CD4-positive, alpha-beta memory T cell (primary cell): ENCODE results near the gene OBSL1. TPM values are rescaled to one million over a fixed set of nuclear protein-coding genes. Genes with fewer than 3 reads are reported as not detected.

ENCODE experiments used
- CTCF ChIA-PET: fragments of 350-600 bp; sonication (Branson Sonifier 250); formaldehyde crosslinking; loops from one replicate; lab custom pipeline; 2021; ENCODE audit warnings: inconsistent platforms; ENCODE audit not compliant: partially characterized antibody; lab: Charles Lee
- POLR2A ChIA-PET: fragments of 350-600 bp; sonication (Branson Sonifier 250); formaldehyde crosslinking; loops from one replicate; lab custom pipeline; 2021; ENCODE audit not compliant: partially characterized antibody; lab: Charles Lee
- DNase-seq, 5 donors: peaks; one replicate each; pipeline versions ENCODE4 v3.0.0 to v3.0.0-alpha.2; 2020 to 2022; ENCODE audit warnings: mixed read lengths in 1 of 5
- H3K27ac ChIP-seq: one replicate; pipeline ENCODE4 v1.7.0; 2013; ENCODE audit warnings: low read depth, low read length
- H3K27me3 ChIP-seq: 2 replicates; pipeline ENCODE4 v1.7.0; 2013; ENCODE audit warnings: mild to moderate bottlenecking, low read length, moderate library complexity; ENCODE audit not compliant: insufficient read depth
- H3K36me3 ChIP-seq: 2 replicates; pipeline ENCODE4 v1.7.0; 2013; ENCODE audit warnings: mild to moderate bottlenecking, low read length, moderate library complexity; ENCODE audit not compliant: insufficient read depth
- H3K4me1 ChIP-seq: 2 replicates; pipeline ENCODE4 v1.7.0; 2013; ENCODE audit warnings: mild to moderate bottlenecking, low read length, moderate library complexity; ENCODE audit not compliant: insufficient read depth
- H3K4me3 ChIP-seq, 2 donors: one replicate each; pipeline ENCODE4 v1.7.0; 2013; ENCODE audit warnings: low read length in 2 of 2, mild to moderate bottlenecking in 1 of 2
- H3K9me3 ChIP-seq, 2 donors: one replicate each; pipeline ENCODE4 v1.7.0; 2013; ENCODE audit warnings: low read length in 2 of 2, control low read depth in 1 of 2; ENCODE audit not compliant: control insufficient read depth in 1 of 2
- H3K27ac Mint-ChIP-seq, 7 donors: one replicate each; pipeline ENCODE4 v1.8.0; 2020 to 2021; ENCODE audit warnings: mixed read lengths in 7 of 7, mild to moderate bottlenecking in 6 of 7, inconsistent platforms in 3 of 7, moderate library complexity in 3 of 7
- H3K27me3 Mint-ChIP-seq, 2 donors: one replicate each; pipeline ENCODE4 v1.8.0; 2020 to 2021; ENCODE audit warnings: mixed read lengths in 2 of 2
- H3K36me3 Mint-ChIP-seq, 2 donors: one replicate each; pipeline ENCODE4 v1.8.0; 2020 to 2021; ENCODE audit warnings: mixed read lengths in 2 of 2, inconsistent platforms in 1 of 2, mild to moderate bottlenecking in 1 of 2
- H3K4me1 Mint-ChIP-seq, 4 donors: one replicate each; pipeline ENCODE4 v1.8.0; 2020 to 2021; ENCODE audit warnings: mixed read lengths in 4 of 4, mild to moderate bottlenecking in 1 of 4
- H3K4me3 Mint-ChIP-seq, 8 donors: one replicate each; pipeline ENCODE4 v1.8.0; 2020 to 2021; ENCODE audit warnings: mixed read lengths in 8 of 8, mild to moderate bottlenecking in 7 of 8, moderate library complexity in 6 of 8, inconsistent platforms in 3 of 8
- H3K9me3 Mint-ChIP-seq, 8 donors: one replicate each; pipeline ENCODE4 v1.8.0; 2020 to 2021; ENCODE audit warnings: mixed read lengths in 8 of 8, mild to moderate bottlenecking in 5 of 8, inconsistent platforms in 3 of 8, moderate library complexity in 1 of 8
- intact Hi-C: fragments of 100-400 bp; cut with micrococcal nuclease; formaldehyde crosslinking; loops from one replicate; pipeline ENCODE4 v1.15.1; 2023
- polyA plus RNA-seq, 2 donors: library from polyadenylated mRNA; unstranded; fragments of 300-500 nt; fragmentation: Illumina TruSeq; gene quantifications; one replicate each; pipeline ENCODE4 v1.2.3, GENCODE V29; 2021
- total RNA-seq, 2 experiments: library from RNA; stranded (reverse); gene quantifications; one replicate each; pipeline ENCODE4 v1.2.3, GENCODE V29; 2021

The OBSL1 gene
- total and polyA plus RNA-seq, 4 experiments from 2014 or later = 0.09 TPM; not detected in 3

DNA sequence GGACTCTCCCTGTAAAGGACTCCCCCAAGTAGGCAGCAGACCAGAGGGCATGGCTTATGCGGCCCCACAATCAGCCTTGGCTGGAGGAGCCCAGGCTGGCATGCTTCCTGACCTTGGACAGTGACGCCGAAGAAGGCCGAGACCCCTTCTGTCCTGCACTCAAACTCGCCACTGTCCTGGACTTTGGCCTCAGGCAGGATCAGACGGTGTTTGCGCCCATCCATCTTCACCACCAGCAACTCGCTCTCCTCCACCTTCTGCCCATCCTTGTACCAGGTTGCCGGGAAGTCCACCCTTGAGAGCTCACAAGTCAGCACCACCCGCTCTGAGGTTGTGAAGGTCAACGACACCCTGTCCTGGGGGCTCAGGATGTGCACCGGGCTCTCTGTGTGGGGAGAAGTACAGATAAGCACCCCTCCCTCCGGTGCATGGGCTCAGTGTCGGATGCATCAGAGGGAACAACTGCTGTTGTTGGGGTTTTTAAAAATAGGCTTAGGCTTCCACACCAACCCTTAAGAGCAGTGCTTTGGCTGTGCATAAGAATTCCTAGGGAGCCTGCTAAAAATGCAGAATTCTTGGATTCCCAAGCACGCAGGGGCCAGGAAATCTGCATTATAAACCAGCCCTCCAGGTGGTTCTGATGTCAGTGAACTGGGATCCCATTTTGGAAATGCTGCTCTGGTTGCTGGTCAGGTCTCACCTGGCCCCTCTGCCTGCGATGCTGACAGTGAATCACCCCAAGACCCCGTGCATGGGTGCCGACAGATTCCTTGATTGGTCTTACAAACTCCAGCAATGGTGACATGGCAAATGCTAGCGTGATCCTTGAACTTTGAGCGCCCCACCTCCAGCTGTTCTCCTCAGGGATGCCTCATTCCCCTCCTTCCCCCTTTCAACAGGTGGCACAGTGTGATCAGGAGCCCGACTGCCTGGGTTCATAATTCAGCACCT, 5.9 kb downstream of the OBSL1 start:
- peak in 1 of 5 donors; percentile 36 for DNase-seq
- Mint-ChIP-seq H3K36me3 (no peaks in the 10 kb centered on the region), H3K9me3 (no peaks in the 10 kb centered on the region), H3K27ac (no peak overlapping the region), H3K4me3 (no peak overlapping the region), H3K27me3 (peaks cover 22 to 37% of the 10 kb centered on the region in 2 donors), H3K4me1 (peaks cover 0 to 2% (median 0%) of the 10 kb centered on the region in 4 donors)
- no peaks in the 10 kb centered on the region for H3K9me3 ChIP-seq
- H3K36me3 ChIP-seq = no peaks in the 10 kb centered on the region
- no peaks in the 10 kb centered on the region for H3K27me3 ChIP-seq
- ChIA-PET POLR2A (no interaction called here), CTCF (interaction anchor here (0.7 kb wide), 1 partner anchor 17 kb away, joined by 3 read pairs; no protein-coding TSS in a partner anchor)
- no peak overlapping the region for H3K27ac ChIP-seq
- intact Hi-C loops = no loop called here
- H3K4me3 ChIP-seq = no peak overlapping the region
- H3K4me1 ChIP-seq = peaks cover under 1% of the 10 kb centered on the region

- Mint-ChIP-seq H3K27ac (peak overlapping the region in 1 of 7 donors; percentile 49), H3K4me3 (no peak overlapping the region), H3K9me3 (no peaks in the 10 kb centered on the region), H3K27me3 (peaks cover 15 to 35% of the 10 kb centered on the region in 2 donors), H3K4me1 (peaks cover 0 to 2% (median 0%) of the 10 kb centered on the region in 4 donors), H3K36me3 (no peaks in the 10 kb centered on the region)
- Histone ChIP-seq H3K4me1 (no peaks in the 10 kb centered on the region), H3K27me3 (no peaks in the 10 kb centered on the region), H3K36me3 (no peaks in the 10 kb centered on the region), H3K27ac (no peak overlapping the region), H3K4me3 (no peak overlapping the region), H3K9me3 (no peaks in the 10 kb centered on the region)
- CTCF ChIA-PET = interaction anchor here (1.3 to 4.8 kb wide), 4 partner anchors 8 to 87 kb away, joined by 3 to 73 read pairs (median 4); partner anchors contain the start of genes CHPF, OBSL1 and TMEM198
- POLR2A ChIA-PET = no interaction called here
- intact Hi-C loops = no loop called here
- peak in 1 of 5 donors; percentile 1 for DNase-seq
Observed at GRCh38 chr2:219563271-219563928, 7.9 kb downstream of the OBSL1 start.

DNA sequence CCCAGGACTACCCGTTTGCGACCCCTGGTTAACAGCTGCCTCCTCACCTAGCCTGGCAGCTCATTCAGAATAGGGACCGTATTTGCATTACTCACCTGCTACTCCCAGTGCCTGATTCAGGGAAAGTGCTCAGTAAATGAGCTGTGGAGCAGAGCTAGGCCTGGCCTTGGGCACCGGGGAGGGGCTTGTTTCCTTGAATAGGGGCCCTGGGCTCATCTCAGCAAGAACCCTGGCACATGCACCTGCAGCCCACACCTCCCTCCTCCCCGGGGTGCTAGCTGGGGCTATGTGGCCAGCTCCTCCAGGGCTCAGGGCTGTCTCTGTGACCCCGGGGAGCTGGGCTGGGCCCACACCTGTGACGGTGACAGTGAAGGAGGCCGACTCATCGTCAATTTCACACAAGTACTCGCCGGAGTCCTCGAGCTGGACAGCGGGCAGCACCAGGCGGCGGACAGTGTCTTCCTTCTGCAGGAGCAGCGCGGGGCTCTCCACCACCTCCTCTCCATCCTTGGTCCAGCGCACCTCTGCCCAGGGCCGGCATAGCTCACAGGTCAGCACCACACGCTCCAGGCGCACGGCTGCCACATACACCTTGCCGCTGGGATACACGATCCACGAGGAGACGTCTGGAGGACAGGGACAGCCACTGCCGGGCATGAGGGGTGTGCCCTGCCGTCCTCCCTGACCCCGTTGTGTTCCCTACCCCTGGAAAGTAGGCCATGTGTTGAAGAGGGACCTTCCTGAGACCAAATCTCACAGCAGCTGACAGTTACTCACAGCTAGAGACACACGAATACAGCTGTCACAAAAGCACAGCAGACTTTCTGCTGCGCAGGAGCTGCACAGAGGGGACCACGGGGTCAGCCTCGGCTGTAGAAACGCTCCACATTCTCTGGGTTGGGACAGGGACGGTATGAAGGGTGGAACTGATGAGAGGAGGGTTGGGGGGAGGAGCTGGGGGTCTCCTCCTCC, 9.0 kb downstream of the OBSL1 start:
- Mint-ChIP-seq H3K4me1 (peaks cover 0 to 2% (median 0%) of the 10 kb centered on the region in 4 donors), H3K27ac (no peak overlapping the region), H3K4me3 (no peak overlapping the region), H3K36me3 (no peaks in the 10 kb centered on the region), H3K27me3 (peaks cover 10 to 30% of the 10 kb centered on the region in 2 donors), H3K9me3 (no peaks in the 10 kb centered on the region)
- ChIA-PET CTCF (interaction anchor here (0.7 to 4.8 kb wide), 7 partner anchors 9 to 86 kb away, joined by 3 to 73 read pairs (median 4); partner anchors contain the start of genes CHPF, OBSL1 and TMEM198), POLR2A (no interaction called here)
- DNase-seq = peak in 1 of 5 donors; percentile 29
- Histone ChIP-seq H3K27ac (no peak overlapping the region), H3K4me1 (no peaks in the 10 kb centered on the region), H3K27me3 (no peaks in the 10 kb centered on the region), H3K36me3 (no peaks in the 10 kb centered on the region), H3K9me3 (no peaks in the 10 kb centered on the region), H3K4me3 (no peak overlapping the region)
- intact Hi-C loops = no loop called here

- no peak overlapping the region for H3K4me3 ChIP-seq
- Mint-ChIP-seq H3K4me3 (no peak overlapping the region), H3K27me3 (peaks cover 10 to 25% of the 10 kb centered on the region in 2 donors), H3K36me3 (no peaks in the 10 kb centered on the region), H3K27ac (no peak overlapping the region), H3K4me1 (peaks cover 0 to 2% (median 0%) of the 10 kb centered on the region in 4 donors), H3K9me3 (no peaks in the 10 kb centered on the region)
- DNase-seq = peak in 1 of 5 donors; percentile 4
- ChIA-PET POLR2A (interaction anchor here (1.4 kb wide), 1 partner anchor 20 kb away, joined by 3 read pairs; no protein-coding TSS in a partner anchor), CTCF (interaction anchor here (0.7 to 4.8 kb wide), 10 partner anchors 9 to 159 kb away, joined by 3 to 73 read pairs (median 6); partner anchors contain the start of genes CHPF, INHA, OBSL1 and STK11IP)
- no peaks in the 10 kb centered on the region for H3K9me3 ChIP-seq
- no peaks in the 10 kb centered on the region for H3K4me1 ChIP-seq
- H3K36me3 ChIP-seq = no peaks in the 10 kb centered on the region
- intact Hi-C loops = no loop called here
- H3K27ac ChIP-seq = no peak overlapping the region
- no peaks in the 10 kb centered on the region for H3K27me3 ChIP-seq
Observed at GRCh38 chr2:219561179-219562048, 9.9 kb downstream of the OBSL1 start.

DNA sequence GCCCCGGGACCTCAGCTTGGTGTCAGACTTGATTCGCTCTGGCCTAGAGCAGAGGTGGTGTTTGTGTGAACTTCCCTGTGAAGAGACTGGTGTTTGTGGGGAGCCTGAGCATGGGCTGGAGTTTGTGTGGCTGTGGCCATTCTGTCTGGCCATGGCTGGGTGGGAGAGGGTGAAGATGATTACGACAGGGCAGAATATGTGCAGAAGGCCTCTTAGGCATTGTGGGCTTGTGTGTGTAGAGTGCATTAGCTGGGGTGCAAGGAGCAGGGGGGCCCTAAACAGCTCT, 10.5 kb downstream of the OBSL1 start:
- Mint-ChIP-seq H3K27ac (no peak overlapping the region), H3K27me3 (peaks cover 10 to 21% of the 10 kb centered on the region in 2 donors), H3K36me3 (no peaks in the 10 kb centered on the region), H3K4me3 (no peak overlapping the region), H3K4me1 (peaks cover 0 to 2% (median 0%) of the 10 kb centered on the region in 4 donors), H3K9me3 (no peaks in the 10 kb centered on the region)
- no peak overlapping the region for H3K27ac ChIP-seq
- H3K36me3 ChIP-seq = no peaks in the 10 kb centered on the region
- POLR2A ChIA-PET = interaction anchor here (1.4 kb wide), 1 partner anchor 20 kb away, joined by 3 read pairs; no protein-coding TSS in a partner anchor
- H3K27me3 ChIP-seq = no peaks in the 10 kb centered on the region
- H3K9me3 ChIP-seq = no peaks in the 10 kb centered on the region
- CTCF ChIA-PET = interaction anchor here (0.7 to 4.8 kb wide), 13 partner anchors 9 to 159 kb away, joined by 3 to 73 read pairs (median 4); partner anchors contain the start of genes CHPF, GMPPA, INHA and OBSL1
- no peak for DNase-seq
- intact Hi-C loops = loop anchor here (1.0 kb wide), 1 partner anchor 20 kb away; no protein-coding TSS in a partner anchor
- H3K4me1 ChIP-seq = no peaks in the 10 kb centered on the region
- no peak overlapping the region for H3K4me3 ChIP-seq
